Stimulated activated CD8-positive, alpha-beta memory T cell treated with anti-CD3 and anti-CD28 coated beads, Interleukin-2, amount 100 ng/mL, for 48 hours (primary cell): ENCODE measurements around the gene OXLD1.
"Not testable (repeated sequence)": the region's sequence is repeated elsewhere in the genome, so short reads cannot be mapped to it uniquely, and the experiment has no call there.

Source experiments
- DNase-seq, 2 donors: peaks; one replicate each; pipeline ENCODE4 v3.0.0-alpha.2; 2020; ENCODE audit warnings: low read depth in 2 of 2

OXLD1 gene

GRCh38 chr17:81683584-81684441, 17.4 kb upstream of the OXLD1 start, which contains the start of the genes ARL16 and HGS:
TSS of gene ARL16 (minus strand) at chr17:81683797. CDS start at chr17:81683753, 44 bp downstream.
TSS of gene HGS (plus strand) at chr17:81684011. CDS start at chr17:81684067, 56 bp downstream.
- DNase-seq = peak; percentile 94 to 96

GRCh38 chr17:81683208-81683583, 16.8 kb upstream of the OXLD1 start:
- DNase-seq = no peak

GRCh38 chr17:81682565-81683207, 16.3 kb upstream of the OXLD1 start:
- no peak for DNase-seq

GRCh38 chr17:81681672-81682071, 15.3 kb upstream of the OXLD1 start:
- no peak for DNase-seq

- DNase-seq = no peak
These were observed 13.7 kb upstream of the OXLD1 start for GRCh38 chr17:81680150-81680549.

GRCh38 chr17:81676906-81677305, 10.5 kb upstream of the OXLD1 start:
- DNase-seq = no peak

- DNase-seq = not testable (repeated sequence)
These were observed 9.3 kb upstream of the OXLD1 start for GRCh38 chr17:81675515-81676221.

GRCh38 chr17:81673561-81674258, 7.3 kb upstream of the OXLD1 start:
- no peak for DNase-seq

- no peak for DNase-seq
These were observed 6.5 kb upstream of the OXLD1 start for GRCh38 chr17:81672954-81673353.

GRCh38 chr17:81672504-81672903, 6.1 kb upstream of the OXLD1 start:
- no peak for DNase-seq

GRCh38 chr17:81667754-81668153, 1.3 kb upstream of the OXLD1 start:
- DNase-seq = no peak

- DNase-seq = no peak
These were observed 388 bp downstream of the OXLD1 start for GRCh38 chr17:81666092-81666341.

- peak in 1 of 2 donors; percentile 48 for DNase-seq
These were observed 957 bp downstream of the OXLD1 start for GRCh38 chr17:81665205-81666091.

GRCh38 chr17:81664051-81664470, 2.3 kb downstream of the OXLD1 start:
- no peak for DNase-seq

- DNase-seq = no peak
These were observed 4.4 kb downstream of the OXLD1 start for GRCh38 chr17:81662002-81662401.

- DNase-seq = no peak
These were observed 6.0 kb downstream of the OXLD1 start for GRCh38 chr17:81660441-81660840.

GRCh38 chr17:81659038-81659437, 7.4 kb downstream of the OXLD1 start:
- DNase-seq = no peak

- DNase-seq = no peak
These were observed 9.6 kb downstream of the OXLD1 start for GRCh38 chr17:81656835-81657234.

GRCh38 chr17:81656118-81656743, 10.2 kb downstream of the OXLD1 start, which contains the start of gene PDE6G:
TSS of gene PDE6G (minus strand) at chr17:81656542. CDS start at chr17:81653305, 3,237 bp downstream.
- no peak for DNase-seq

- DNase-seq = no peak
These were observed 10.9 kb downstream of the OXLD1 start for GRCh38 chr17:81655378-81656117.
